K562 (cell line): ENCODE results near the gene PITPNM1. TPM values are rescaled to one million over a fixed set of nuclear protein-coding genes. Genes with fewer than 3 reads are reported as not detected.

Source experiments
- CHD2 ChIP-seq: IDR thresholded peaks from 2 replicates; pipeline ENCODE4 v1.6.1; 2011; ENCODE audit warnings: low read depth, low read length
- DMBX1 ChIP-seq: fragments of 250-450 bp; sonication (Bioruptor Pico); IDR thresholded peaks from 2 replicates; pipeline ENCODE4 v1.8.0; 2022; ENCODE audit warnings: inconsistent platforms, mild to moderate bottlenecking, moderate library complexity, borderline replicate concordance
- EP400 ChIP-seq: fragments of 450-650 bp; IDR thresholded peaks from 2 replicates; pipeline ENCODE4 v1.6.1; 2017; ENCODE audit warnings: antibody characterized with exemption, mild to moderate bottlenecking, moderate library complexity
- HDAC1 ChIP-seq, 2 experiments: fragments of 450-650 bp; IDR thresholded peaks; 2 replicates each; pipeline ENCODE4 v1.6.1; 2016 to 2017; ENCODE audit warnings: inconsistent platforms in 1 of 2, mild to moderate bottlenecking in 1 of 2, moderate library complexity in 1 of 2
- HLTF ChIP-seq: fragments of 450-650 bp; IDR thresholded peaks from 2 replicates; pipeline ENCODE4 v1.6.1; 2016
- KDM4B ChIP-seq, 2 experiments: fragments of 450-650 bp in 1 of 2; sonication (generic) in 1 of 2; IDR thresholded peaks; 2 replicates each; pipeline ENCODE4 v1.6.1; 2016 to 2017; ENCODE audit warnings: borderline replicate concordance in 2 of 2, antibody characterized with exemption in 1 of 2, low read depth in 1 of 2, mild to moderate bottlenecking in 1 of 2
- MCM3 ChIP-seq: fragments of 450-650 bp; IDR thresholded peaks from 2 replicates; pipeline ENCODE4 v1.6.1; 2016
- MLLT1 ChIP-seq, 2 experiments: fragments of 450-650 bp; IDR thresholded peaks; 2 replicates each; pipeline ENCODE4 v1.6.1; 2016
- MNT ChIP-seq, 2 experiments: fragments of 450-650 bp; conservative IDR thresholded peaks; 2 replicates each; pipeline ENCODE4 v1.6.1; 2017; ENCODE audit warnings: mild to moderate bottlenecking in 2 of 2, moderate library complexity in 2 of 2
- MYC ChIP-seq, 2 experiments: fragments of 250-450 bp in 1 of 2; sonication (Bioruptor Pico) in 1 of 2; IDR thresholded peaks; 2 replicates each; pipeline versions ENCODE4 v1.5.1 to v1.6.1; 2012 to 2021; ENCODE audit warnings: low read depth in 2 of 2, borderline replicate concordance in 1 of 2, improper control_type of control experiment in 1 of 2, low read length in 1 of 2, mild to moderate bottlenecking in 1 of 2, moderate library complexity in 1 of 2
- NFYB ChIP-seq: IDR thresholded peaks from 2 replicates; pipeline ENCODE4 v1.6.1; 2011; ENCODE audit warnings: mild to moderate bottlenecking, moderate library complexity; ENCODE audit not compliant: insufficient read length; ENCODE audit errors: extremely low read depth
- NR4A1 ChIP-seq, 2 experiments: fragments of 250-450 bp in 1 of 2; fragments of 450-650 bp in 1 of 2; sonication (Bioruptor Pico) in 1 of 2; IDR thresholded peaks; 2 replicates each; pipeline versions ENCODE4 v1.4.0 to v1.6.1; 2016 to 2020; ENCODE audit warnings: mild to moderate bottlenecking in 2 of 2, missing compliant biosample characterization in 1 of 2, missing genetic modification characterization in 1 of 2, moderate library complexity in 1 of 2
- U2AF2 ChIP-seq: fragments of 200-400 bp; formaldehyde crosslinking; optimal IDR thresholded peaks from 2 replicates; pipeline ENCODE3; 2017; ENCODE audit warnings: low read depth, mild to moderate bottlenecking, low read length
- UBTF ChIP-seq, 2 experiments: IDR thresholded peaks; 2 replicates each; pipeline ENCODE4 v1.6.1; 2012; ENCODE audit warnings: improper control_type of control experiment in 2 of 2, low read depth in 2 of 2, low read length in 2 of 2, borderline replicate concordance in 1 of 2
- ZBTB12 ChIP-seq: fragments of 250-450 bp; sonication (Bioruptor Pico); IDR thresholded peaks from 2 replicates; pipeline ENCODE4 v1.4.0; 2020
- ZBTB5 ChIP-seq: fragments of 450-650 bp; IDR thresholded peaks from 2 replicates; pipeline ENCODE4 v1.6.1; 2017; ENCODE audit warnings: antibody characterized with exemption
- ZNF57 ChIP-seq: fragments of 450-650 bp; formaldehyde crosslinking; IDR thresholded peaks from 2 replicates; pipeline ENCODE4 v1.4.0; 2020; ENCODE audit warnings: mild to moderate bottlenecking, moderate library complexity
- ZNF644 ChIP-seq: fragments of 200-800 bp; sonication (Bioruptor generic); IDR thresholded peaks from 2 replicates; pipeline ENCODE4 v1.6.1; 2016; ENCODE audit warnings: low read depth, missing genetic modification characterization, missing compliant biosample characterization
- polyA plus RNA-seq, 8 experiments: library from polyadenylated mRNA; depleted of rRNA in 4 of 8; stranded (reverse) in 5 of 8; unstranded in 3 of 8; fragments of >200 nt; fragmentation: Nextera tagmentation in 2 of 8; fragmentation: Illumina TruSeq in 1 of 8; extraction: Ambion mirVana in 2 of 8; extraction: Trizol in 1 of 8; gene quantifications; 2 replicates each; pipeline versions ENCODE4 v1.2.1 to v1.2.3, GENCODE V29; 2011 to 2014; ENCODE audit warnings: inconsistent platforms in 1 of 8, missing spikeins in 1 of 8
- total RNA-seq, 7 experiments: library from RNA; depleted of rRNA in 6 of 7; stranded (reverse); fragments of >200 nt in 6 of 7; fragmentation: Illumina TruSeq in 2 of 7; extraction: Trizol in 2 of 7; gene quantifications; 2 replicates each; pipeline versions ENCODE4 v1.2.1 to v1.2.3, GENCODE V29; 2011 to 2021; ENCODE audit warnings: low replicate concordance in 1 of 7

The PITPNM1 gene
- total and polyA plus RNA-seq, 9 of the 15 experiments (the other 6 are each of a cell fraction or from before 2014, with no cell fraction given) = 0.11 to 53.7 (median 16.0) TPM

- TF ChIP-seq MNT (conservative IDR thresholded peaks at IDR 0.05) = peak; percentile 87 to 92; a peak in 3 of 4 replicates
- TF ChIP-seq HDAC1 (IDR thresholded peaks at IDR 0.05) = peak in 1 of 2 experiments; percentile 81; a peak in 2 of 4 replicates
- no peak for TF ChIP-seq MYC (IDR thresholded peaks at IDR 0.05; ENCODE audit: low read depth, low read length)
- TF ChIP-seq MYC (CRISPR knock-in tag; IDR thresholded peaks at IDR 0.05; ENCODE audit: borderline replicate concordance, low read depth) = peak; percentile 22; the same call in 1 of the 2 replicates
- no peak for TF ChIP-seq UBTF (IDR thresholded peaks at IDR 0.05; ENCODE audit: borderline replicate concordance in 1 of 2, low read depth in 2 of 2, low read length in 2 of 2)
- TF ChIP-seq ZBTB12 (CRISPR knock-in tag) = no peak
- TF ChIP-seq KDM4B (IDR thresholded peaks at IDR 0.05; ENCODE audit: borderline replicate concordance in 2 of 2, low read depth in 1 of 2) = no peak
- peak; percentile 67 for TF ChIP-seq ZBTB5
- no peak; the same call in 1 of the 2 replicates for TF ChIP-seq EP400
- no peak for TF ChIP-seq U2AF2
- TF ChIP-seq NFYB = peak; percentile 100
- no peak for TF ChIP-seq ZNF644
- no peak for TF ChIP-seq MCM3
- no peak for TF ChIP-seq HLTF
- 0 out of 2 replicates have a peak, but pooled peaks have one; percentile 21 for TF ChIP-seq DMBX1 (CRISPR knock-in tag)
- no peak for TF ChIP-seq ZNF57
- TF ChIP-seq CHD2 = peak; percentile 94
- TF ChIP-seq MLLT1 (IDR thresholded peaks at IDR 0.05) = peak in 1 of 2 experiments; percentile 97; a peak in 2 of 4 replicates
- TF ChIP-seq NR4A1 (CRISPR knock-in tag; IDR thresholded peaks at IDR 0.05) = no peak
- 0 out of 2 replicates have a peak, but pooled peaks have one; percentile 16 for TF ChIP-seq NR4A1 (tag; IDR thresholded peaks at IDR 0.05)
Measured at GRCh38 chr11:67507864-67508485, 2.8 kb upstream of the PITPNM1 start, which contains the start of gene CDK2AP2 (continued).
